SK-N-DZ (cell line): Measurements from ENCODE around the gene ABLIM2.
A peak's percentile ranks its signal among the peaks of the same experiment; 100 is the strongest.

ENCODE experiments used
- DNase-seq: peaks from one replicate; pipeline ENCODE4 v3.0.0-alpha.2; 2015; ENCODE audit warnings: low spot score

Gene ABLIM2

DNA sequence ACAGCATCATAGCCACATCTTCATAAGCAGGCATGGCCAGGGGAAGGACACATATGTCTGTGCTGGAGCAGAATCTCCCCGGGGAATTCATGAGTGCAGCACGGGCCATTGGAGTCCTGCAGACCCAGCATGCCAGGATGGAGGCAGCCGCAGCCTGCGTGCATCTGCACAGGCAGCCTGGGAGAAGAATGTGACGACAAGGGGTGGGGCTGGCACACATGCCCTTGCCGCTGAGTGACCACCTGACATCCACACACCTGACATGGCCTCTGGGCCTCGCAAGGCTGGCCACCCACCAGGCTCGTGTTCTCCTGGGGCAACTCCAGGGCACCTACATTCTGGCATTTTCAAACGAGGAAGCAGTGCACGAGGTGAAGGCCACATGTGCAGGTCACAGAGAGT lies 152.8 kb downstream of the ABLIM2 start:
- peak; percentile 52 for DNase-seq

GRCh38 chr4:8005033-8005808 lies 153.4 kb downstream of the ABLIM2 start:
- DNase-seq: no peak

DNA sequence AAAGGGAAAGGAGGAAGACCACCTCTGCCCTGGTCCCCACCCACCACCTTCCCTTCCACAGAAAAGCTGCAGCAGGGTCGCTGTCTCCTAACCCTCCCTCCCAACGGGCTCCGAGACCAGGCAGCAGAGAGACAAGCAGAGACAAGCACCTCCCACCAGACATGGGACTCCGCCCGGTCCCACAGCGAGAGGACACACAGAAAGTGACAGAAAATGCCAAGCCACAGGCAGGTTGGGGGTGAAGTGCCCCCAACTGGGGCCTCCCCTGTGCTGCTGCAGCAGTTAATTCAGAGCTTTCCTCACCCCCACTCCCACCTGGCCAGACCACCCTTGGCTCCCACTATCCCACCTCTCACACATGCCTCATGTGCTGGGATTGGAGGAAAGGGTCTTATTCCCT lies 154.5 kb downstream of the ABLIM2 start:
- no peak for DNase-seq

GRCh38 chr4:8002525-8003309 lies 155.9 kb downstream of the ABLIM2 start:
- no peak for DNase-seq

GRCh38 chr4:8001564-8002355 lies 156.9 kb downstream of the ABLIM2 start:
- DNase-seq: no peak

DNA sequence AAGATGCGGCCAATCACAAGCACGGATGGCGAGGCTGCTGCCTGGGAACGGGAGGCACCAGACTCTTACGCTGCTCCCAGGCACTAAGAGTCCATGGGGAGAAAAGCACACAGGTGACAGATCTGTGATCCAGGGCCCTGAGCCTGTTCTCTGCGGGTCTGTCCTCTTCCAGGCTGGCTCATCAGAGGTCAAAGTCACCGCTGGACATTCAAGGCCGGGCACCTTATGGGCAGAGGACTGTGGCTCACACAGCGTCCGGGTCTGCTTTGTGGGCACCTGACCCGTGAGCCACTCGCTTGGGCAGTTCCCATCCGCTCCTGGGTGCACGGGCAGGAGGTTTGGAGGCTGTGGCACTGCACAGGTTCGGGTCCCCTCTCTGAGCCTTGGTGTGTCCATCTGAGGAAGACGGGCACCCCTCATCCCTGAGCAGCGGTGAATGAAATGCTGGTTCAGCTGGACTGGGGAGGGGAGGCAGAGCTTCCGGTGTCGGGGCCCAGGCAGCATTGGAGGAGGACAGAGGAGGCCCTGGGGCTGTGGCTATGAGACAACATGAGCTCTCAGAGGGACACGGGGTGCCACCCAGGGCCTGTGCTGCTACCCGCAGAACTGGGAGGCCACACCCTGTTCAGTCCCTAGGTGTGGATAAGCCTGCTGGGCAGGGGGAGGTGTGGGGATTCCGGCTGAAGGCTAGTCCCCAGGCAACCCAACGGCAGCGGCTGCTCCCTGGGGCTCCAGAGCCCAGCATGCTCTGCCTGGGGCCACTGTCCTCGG lies 157.7 kb downstream of the ABLIM2 start:
- no peak for DNase-seq

DNA sequence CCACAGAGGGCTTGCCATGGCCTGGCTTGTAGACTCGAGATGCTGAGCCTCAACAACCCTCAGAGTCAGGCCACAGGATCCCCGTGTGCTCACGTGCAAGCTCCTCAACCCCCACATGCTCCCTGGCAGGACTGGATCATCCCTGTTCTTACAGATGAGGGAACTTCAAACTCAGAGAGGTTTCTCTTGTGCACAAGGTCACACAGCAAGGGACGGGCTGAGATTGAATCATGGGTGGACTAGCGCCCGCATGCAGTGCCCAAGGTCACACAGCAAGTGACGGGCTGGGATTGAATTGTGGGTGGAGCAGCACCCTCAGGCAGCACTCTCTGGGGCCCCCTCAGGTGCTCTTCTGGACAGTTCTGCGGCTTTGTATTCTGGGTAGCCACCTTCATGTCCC lies 158.4 kb downstream of the ABLIM2 start:
- DNase-seq: no peak

- no peak for DNase-seq
Observed at GRCh38 chr4:7999695-8000094, 158.9 kb downstream of the ABLIM2 start.

DNA sequence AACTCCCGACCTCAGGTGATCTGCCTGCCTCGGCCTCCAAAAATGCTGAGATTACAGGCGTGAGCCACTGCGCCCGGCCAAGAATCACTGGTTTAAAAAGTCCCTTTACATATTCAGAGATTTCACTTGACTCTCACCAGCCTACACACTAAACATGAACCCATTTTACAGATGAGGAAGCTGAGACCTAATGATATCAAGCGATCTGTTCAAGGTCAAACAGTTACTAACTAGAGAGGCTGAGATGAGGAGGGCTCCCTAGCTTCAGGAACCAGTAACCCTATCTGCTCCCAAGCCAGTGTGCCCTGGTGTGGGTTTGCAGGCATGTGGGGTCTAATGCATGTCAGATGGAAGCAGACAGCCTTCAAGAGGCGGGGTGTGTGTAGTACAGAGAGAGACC lies 159.3 kb downstream of the ABLIM2 start:
- no peak for DNase-seq

DNA sequence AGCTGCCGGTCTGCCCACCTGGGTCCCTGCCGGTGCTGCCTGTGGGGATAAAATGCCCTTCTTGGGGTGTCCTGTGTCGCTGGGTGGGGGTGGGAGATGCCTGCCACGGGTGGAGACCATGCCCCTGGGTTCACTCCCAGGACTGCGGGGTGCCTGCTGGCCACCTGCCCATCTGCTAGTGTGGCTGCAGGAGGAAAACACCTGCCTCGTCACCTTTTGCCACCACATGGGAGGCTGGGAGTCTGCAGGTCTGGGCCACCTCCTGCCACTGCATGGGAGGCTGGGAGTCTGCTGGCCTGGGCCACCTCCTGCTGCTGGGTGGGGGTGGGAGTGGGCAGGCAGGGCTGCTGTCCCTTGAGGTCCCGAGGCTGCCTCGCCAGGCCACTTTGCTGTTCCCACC lies 160.2 kb downstream of the ABLIM2 start:
- DNase-seq: no peak

- DNase-seq: no peak
Observed at GRCh38 chr4:7995866-7996265, 162.7 kb downstream of the ABLIM2 start.

- no peak for DNase-seq
Observed at GRCh38 chr4:7995135-7995534, 163.5 kb downstream of the ABLIM2 start.

DNA sequence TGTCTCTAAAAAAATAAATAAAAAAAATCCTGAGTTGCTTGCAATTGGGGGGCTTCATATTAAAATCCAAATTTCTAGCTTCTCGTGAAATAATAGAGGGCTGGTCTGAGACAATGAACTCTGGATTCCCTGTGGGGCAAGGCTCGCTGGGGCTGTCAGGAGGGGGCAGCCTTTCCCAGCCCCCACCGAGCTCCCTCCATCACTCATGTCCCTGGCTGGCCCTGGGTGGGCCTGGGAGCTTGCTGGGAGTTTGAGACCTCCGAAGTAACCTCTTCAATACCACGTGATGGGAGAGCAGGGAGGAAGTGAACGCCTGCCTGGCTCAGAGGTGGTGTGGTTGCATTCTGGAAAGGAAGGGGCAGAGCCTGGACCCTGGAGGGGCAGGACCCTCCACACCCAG lies 164.9 kb downstream of the ABLIM2 start:
- DNase-seq: no peak

GRCh38 chr4:7992846-7993245 lies 165.8 kb downstream of the ABLIM2 start:
- DNase-seq: no peak

- DNase-seq: no peak
Observed at GRCh38 chr4:7990807-7991459, 167.7 kb downstream of the ABLIM2 start.

DNA sequence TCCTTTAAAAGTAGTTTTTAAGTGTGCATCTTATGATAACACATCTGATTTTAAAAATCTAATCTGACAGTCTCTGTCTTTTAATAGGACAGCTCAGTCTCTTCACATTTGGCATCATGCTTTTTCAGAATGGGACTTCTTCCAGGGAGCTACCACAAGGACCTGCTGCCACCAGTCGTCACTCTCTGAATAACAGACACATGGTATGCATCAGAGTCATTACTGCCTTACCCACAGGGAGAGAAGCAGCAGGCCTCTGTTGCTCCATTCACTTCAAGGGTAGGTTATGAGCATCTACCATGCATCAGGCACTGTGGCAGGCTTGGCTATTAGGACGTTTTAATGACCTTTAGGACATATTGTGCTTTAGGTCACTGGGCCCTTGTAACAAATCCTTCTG lies 169.0 kb downstream of the ABLIM2 start:
- no peak for DNase-seq

- DNase-seq: no peak
Observed at GRCh38 chr4:7988437-7988836, 170.2 kb downstream of the ABLIM2 start.

GRCh38 chr4:7987148-7987989 lies 171.2 kb downstream of the ABLIM2 start:
- peak; percentile 63 for DNase-seq

GRCh38 chr4:7985891-7986441 lies 172.6 kb downstream of the ABLIM2 start:
- no peak for DNase-seq

- DNase-seq: no peak
Observed at GRCh38 chr4:7985072-7985471, 173.5 kb downstream of the ABLIM2 start.
